ENCODE measurements around the gene BRAF.
"Not testable (repeated sequence)": the region's sequence is repeated elsewhere in the genome, so short reads cannot be mapped to it uniquely, and the experiment has no call there.

The BRAF gene

DNA sequence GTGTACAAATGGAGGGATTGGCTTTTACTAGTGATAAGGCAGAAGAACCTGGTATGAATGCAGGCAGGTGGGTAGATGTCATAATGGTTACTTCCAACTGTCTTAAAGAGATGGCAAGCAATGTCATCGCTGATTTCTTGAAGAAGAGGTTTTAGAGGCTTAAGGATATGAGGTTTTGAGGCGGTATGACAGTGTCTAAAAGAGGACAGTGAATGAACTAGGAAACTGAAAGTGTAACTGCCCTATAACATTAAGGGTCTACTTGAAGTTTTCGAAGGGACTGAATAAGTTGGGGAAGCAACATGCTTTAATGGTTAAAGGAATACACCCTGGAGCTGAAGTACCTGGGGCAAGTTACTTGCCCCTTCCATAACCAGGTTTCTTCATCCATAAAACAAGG is 157.3 kb downstream of the BRAF start:
- DNase-seq = no peak

- DNase-seq = not testable (repeated sequence)
These were observed 159.3 kb downstream of the BRAF start for GRCh38 chr7:140765441-140765840.

- DNase-seq = not testable (repeated sequence)
These were observed 161.6 kb downstream of the BRAF start for GRCh38 chr7:140763166-140763565.

DNA sequence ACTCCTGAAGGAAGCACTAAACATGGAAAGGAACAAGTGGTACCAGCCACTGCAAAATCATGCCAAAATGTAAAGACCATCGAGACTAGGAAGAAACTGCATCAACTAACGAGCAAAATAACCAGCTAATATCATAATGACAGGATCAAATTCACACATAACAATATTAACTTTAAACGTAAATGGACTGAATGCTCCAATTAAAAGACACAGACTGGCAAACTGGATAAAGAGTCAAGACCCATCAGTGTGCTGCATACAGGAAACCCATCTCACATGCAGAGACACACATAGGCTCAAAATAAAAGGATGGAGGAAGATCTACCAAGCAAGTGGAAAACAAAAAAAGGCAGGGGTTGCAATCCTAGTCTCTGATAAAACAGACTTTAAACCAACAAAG is 163.4 kb downstream of the BRAF start:
- DNase-seq = not testable (repeated sequence)

GRCh38 chr7:140754506-140754905 is 170.2 kb downstream of the BRAF start:
- no peak for DNase-seq

DNA sequence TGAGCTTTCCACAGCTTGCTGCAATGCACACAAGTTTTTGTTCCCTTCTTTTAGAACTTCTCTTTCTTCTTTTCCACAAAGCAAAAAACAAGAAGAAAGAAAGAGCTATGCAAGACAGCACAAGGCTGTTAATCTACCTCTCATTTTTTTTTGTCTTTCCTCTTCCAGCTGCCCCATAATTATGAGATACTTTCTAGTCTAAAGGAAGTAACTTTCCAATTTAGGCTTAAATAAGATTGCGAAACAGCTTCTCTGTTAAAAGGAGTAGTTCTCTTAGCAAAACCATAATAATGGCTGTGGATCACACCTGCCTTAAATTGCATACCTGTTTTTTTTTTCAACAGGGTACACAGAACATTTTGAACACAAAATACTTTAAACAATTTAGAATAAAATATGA is 172.2 kb downstream of the BRAF start:
- no peak for DNase-seq

DNA sequence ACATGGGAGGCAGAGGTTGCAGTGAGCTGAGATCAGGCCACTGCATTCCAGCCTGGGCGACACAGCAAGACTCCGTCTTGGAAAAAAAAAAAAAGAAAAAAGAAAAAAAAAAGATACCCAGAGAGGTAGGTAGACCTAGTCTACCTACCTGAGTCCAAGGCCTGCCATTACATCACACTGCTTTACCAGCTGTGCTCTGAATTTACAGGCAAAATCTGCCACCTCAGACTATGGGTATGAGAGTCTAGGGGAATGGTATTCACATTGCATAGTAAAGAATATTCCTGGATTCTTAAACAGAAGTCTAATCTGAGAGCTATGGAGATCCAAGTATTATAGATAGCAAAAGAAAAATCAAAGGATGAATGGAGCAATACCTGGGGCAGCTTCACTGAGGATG is 178.0 kb downstream of the BRAF start:
- no peak for DNase-seq

- no peak for DNase-seq
These were observed 179.3 kb downstream of the BRAF start for GRCh38 chr7:140745266-140746058.

DNA sequence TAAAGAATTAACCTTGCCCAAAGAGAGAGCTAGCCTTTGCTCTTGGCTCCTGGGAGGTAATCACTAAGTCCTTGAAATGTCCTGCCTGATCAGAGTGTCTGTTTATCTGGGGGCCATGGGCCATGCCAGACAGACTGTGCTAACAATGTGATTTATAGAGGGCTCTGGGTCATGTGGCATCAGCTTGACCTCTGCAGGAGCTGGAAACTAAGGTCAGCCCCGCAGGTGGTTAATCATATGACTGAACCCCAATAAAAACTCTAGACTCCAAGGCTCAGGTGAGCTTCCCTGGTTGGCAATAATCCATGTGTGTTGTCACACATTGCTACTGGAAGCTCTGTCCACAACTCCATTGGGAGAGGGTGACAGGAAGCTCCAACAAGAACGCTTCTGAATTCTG is 180.7 kb downstream of the BRAF start:
- no peak for DNase-seq

DNA sequence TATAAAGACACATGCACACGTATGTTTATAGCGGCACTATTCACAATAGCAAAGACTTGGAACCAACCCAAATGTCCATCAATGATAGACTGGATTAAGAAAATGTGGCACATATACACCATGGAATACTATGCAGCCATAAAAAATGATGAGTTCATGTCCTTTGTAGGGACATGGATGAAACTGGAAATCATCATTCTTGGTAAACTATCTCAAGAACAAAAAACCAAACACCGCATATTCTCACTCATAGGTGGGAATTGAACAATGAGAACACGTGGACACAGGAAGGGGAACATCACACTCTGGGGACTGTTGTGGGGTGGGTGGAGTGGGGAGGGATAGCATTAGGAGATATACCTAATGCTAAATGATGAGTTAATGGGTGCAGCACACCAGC is 181.5 kb downstream of the BRAF start:
- not testable (repeated sequence) for DNase-seq

- DNase-seq = no peak
These were observed 186.4 kb downstream of the BRAF start for GRCh38 chr7:140738280-140738679.

GRCh38 chr7:140734729-140735128 is 190.0 kb downstream of the BRAF start:
- no peak for DNase-seq

GRCh38 chr7:140734096-140734495 is 190.6 kb downstream of the BRAF start:
- no peak for DNase-seq

DNA sequence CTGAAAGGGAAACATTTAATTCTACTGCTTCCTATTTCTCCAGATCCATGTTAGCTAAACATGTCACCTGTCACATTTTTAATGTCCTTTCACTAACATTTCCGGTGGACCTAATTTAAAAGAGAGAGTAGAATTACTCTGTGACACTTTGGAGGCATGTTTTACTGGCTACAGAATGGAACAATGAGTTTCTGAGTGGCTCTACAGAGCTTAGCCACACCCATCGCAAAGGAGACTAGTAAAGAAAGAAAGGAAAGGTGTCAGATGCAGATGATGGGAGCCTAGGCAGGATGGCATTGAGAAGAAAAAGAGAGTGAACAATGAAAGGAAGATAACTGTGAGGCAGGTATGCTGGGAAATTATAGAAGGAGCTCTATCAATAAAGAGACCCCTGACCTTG is 192.3 kb downstream of the BRAF start:
- peak in 1 of 2 experiments; percentile 29 for DNase-seq

GRCh38 chr7:140726281-140726680 is 198.4 kb downstream of the BRAF start:
- no peak for DNase-seq

DNA sequence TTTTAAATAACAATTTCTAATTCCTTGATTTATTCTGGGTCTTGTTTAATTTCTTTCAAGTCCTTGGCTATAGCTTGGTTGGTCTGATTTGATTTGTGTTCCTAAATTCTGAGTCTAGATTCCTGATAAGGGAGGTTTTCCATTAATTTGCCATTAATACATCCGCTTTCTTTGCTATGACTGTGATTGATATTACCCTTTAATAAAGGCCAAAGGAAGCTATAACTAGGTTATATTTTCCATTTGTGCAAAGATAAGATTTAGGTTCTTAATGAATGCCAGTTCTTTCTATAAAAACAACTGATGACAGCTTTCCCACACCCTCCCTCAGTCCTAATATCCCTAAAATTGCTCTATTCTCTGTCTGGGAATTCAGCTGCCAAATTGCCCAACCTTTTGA is 200.0 kb downstream of the BRAF start:
- no peak for DNase-seq

GRCh38 chr7:140723574-140723973 is 201.2 kb downstream of the BRAF start:
- DNase-seq = no peak

- DNase-seq = no peak
These were observed 201.7 kb downstream of the BRAF start for GRCh38 chr7:140723006-140723405.

- no peak for DNase-seq
These were observed 202.5 kb downstream of the BRAF start for GRCh38 chr7:140722254-140722653.

DNA sequence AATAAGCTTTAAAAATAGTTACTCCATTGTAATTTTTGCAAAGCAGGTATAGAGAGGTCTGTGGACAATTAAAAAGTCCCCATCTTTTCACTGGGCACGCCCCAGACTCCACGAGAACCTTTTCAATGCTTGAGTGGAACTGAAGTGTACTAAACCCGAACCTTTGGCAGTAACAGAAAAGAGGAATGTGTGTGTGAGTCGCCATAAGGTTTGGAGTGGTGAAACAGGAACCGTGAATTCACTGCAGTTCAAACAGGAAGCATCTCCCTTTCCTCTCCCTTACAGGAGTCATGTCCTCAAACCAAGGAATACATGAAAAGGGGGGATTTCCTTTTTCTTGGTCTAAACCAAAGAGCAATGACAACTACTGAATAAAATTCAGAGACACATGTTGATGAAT is 205.0 kb downstream of the BRAF start:
- no peak for DNase-seq

DNA sequence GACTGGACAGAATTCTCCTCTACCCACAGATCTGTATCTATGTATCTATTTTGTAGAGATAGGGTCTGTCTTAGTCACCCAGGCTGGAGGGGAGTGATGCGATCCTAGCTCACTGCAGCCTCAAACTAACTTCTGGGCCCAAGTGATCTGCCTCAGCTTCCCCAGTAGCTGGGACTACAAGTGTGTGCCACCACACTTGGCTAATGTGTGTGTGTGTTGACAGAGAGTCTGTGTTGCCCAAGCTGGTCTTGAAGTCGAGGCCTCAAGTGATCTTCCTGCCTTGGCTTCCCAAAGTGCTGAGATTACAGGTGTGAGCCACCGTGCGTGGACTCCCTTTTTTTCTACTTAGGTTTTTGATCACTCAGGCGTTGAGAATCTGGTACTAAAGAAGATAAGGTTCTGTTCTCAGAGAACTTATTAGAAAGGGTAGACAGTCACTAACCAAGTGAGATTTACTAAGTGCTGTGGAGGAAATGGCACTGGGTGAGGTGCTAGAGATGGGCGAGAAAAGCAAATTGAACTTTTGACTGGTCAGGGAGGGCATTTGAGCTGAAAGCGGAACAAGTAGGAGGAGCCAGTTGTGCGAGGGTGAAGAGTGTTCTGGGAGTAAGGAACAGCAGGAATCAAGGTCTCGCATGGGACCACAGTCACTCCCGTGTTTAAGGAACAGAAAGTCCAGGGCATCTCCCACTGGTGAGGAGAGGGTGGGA is 210.2 kb downstream of the BRAF start:
- no peak for DNase-seq

DNA sequence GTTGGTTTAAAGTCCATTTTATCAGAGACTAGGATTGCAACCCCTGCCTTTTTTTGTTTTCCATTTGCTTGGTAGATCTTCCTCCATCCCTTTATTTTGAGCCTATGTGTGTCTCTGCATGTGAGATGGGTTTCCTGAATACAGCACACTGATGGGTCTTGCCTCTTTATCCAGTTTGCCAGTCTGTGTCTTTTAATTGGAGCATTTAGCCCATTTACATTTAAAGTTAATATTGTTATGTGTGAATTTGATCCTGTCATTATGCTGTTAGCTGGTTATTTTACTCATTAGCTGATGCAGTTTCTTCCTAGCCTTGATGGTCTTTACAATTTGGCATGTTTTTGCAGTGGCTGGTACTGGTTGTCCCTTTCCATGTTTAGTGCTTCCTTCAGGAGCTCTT is 212.3 kb downstream of the BRAF start:
- not testable (repeated sequence) for DNase-seq

GRCh38 chr7:140708764-140709163 is 216.0 kb downstream of the BRAF start:
- DNase-seq = not testable (repeated sequence)

GRCh38 chr7:140707132-140707531 is 217.6 kb downstream of the BRAF start:
- no peak for DNase-seq

DNA sequence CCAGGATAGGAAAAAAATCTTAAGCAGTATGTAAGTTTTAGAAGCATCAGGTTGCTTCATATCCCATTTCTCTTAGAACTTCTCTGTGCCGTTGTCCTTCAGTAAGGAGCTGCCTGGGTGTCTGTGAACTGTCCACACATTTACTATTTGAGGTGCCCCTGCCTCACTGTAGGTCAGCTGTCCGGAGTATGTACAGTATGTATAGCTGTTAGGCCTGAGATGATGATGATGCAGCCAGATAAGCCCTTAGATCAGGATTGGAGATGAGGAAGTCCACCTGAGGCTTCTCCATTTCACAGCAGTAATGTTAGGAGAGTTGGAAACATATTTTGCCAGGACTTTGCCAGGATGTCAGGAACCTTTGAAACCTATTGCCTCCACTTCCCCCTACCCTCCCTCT is 220.5 kb downstream of the BRAF start:
- DNase-seq = no peak

Measured in NCI-H2081 (cell line).